H1 (cell line): ENCODE measurements around the gene NQO2.

Source experiments
- JUN ChIP-seq: IDR thresholded peaks from 2 replicates; pipeline ENCODE4 v1.6.1; 2011; ENCODE audit warnings: low read depth, mild to moderate bottlenecking, improper control_type of control experiment, low read length
- SP2 ChIP-seq: IDR thresholded peaks from 2 replicates; pipeline ENCODE4 v1.6.1; 2012; ENCODE audit warnings: mild to moderate bottlenecking, low read length, inconsistent platforms
- TF ChIP-seq, protein P1 (sequence below), 3 experiments: IDR thresholded peaks; 1 replicate in 2 of 3; 2 replicates in 1 of 3; pipeline versions ENCODE4 v1.5.1 to v1.6.1; 2011; ENCODE audit warnings: low read length in 3 of 3, mild to moderate bottlenecking in 3 of 3, inconsistent platforms in 2 of 3, low read depth in 1 of 3, moderate library complexity in 1 of 3; ENCODE audit not compliant: insufficient read depth in 1 of 3; ENCODE audit errors: control extremely low read depth in 1 of 3

- no peak for TF ChIP-seq JUN
- TF ChIP-seq, protein P1, sequence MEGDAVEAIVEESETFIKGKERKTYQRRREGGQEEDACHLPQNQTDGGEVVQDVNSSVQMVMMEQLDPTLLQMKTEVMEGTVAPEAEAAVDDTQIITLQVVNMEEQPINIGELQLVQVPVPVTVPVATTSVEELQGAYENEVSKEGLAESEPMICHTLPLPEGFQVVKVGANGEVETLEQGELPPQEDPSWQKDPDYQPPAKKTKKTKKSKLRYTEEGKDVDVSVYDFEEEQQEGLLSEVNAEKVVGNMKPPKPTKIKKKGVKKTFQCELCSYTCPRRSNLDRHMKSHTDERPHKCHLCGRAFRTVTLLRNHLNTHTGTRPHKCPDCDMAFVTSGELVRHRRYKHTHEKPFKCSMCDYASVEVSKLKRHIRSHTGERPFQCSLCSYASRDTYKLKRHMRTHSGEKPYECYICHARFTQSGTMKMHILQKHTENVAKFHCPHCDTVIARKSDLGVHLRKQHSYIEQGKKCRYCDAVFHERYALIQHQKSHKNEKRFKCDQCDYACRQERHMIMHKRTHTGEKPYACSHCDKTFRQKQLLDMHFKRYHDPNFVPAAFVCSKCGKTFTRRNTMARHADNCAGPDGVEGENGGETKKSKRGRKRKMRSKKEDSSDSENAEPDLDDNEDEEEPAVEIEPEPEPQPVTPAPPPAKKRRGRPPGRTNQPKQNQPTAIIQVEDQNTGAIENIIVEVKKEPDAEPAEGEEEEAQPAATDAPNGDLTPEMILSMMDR (IDR thresholded peaks at IDR 0.05; ENCODE audit: control extremely low read depth in 1 of 3, insufficient read depth in 1 of 3, low read depth in 1 of 3, low read length in 3 of 3) = no peak
- TF ChIP-seq SP2 = no peak
Measured at GRCh38 chr6:3061501-3061941, 61.8 kb downstream of the NQO2 start.
